NCI-H774 (cell line): ENCODE measurements around the gene PRKAR1B.

Experiments
- DNase-seq: peaks from one replicate; lab custom pipeline; 2025; lab: John Stamatoyannopoulos, UW

PRKAR1B gene

GRCh38 chr7:540997-541396 lies 186.1 kb downstream of the PRKAR1B start:
- DNase-seq = no peak

DNA sequence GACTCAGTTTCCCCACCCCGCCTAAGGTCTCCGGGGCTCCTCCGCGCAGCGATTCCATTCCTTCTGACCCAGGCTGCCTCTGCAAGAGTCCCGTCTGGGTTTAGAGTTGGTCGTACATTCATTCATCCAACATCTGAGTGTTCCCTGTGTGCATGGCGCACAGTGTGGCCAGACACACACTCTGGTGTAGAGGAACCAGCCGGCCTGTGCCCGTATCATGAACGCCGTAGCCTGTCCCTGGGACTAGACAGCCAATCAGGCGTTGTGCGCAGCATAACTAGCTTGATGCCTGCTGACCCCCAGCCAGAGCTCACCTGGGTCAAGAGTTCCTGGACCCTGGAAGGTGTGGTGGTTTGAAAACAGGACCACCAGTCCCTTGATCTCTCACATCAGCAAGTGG lies 186.5 kb downstream of the PRKAR1B start:
- DNase-seq = no peak

DNA sequence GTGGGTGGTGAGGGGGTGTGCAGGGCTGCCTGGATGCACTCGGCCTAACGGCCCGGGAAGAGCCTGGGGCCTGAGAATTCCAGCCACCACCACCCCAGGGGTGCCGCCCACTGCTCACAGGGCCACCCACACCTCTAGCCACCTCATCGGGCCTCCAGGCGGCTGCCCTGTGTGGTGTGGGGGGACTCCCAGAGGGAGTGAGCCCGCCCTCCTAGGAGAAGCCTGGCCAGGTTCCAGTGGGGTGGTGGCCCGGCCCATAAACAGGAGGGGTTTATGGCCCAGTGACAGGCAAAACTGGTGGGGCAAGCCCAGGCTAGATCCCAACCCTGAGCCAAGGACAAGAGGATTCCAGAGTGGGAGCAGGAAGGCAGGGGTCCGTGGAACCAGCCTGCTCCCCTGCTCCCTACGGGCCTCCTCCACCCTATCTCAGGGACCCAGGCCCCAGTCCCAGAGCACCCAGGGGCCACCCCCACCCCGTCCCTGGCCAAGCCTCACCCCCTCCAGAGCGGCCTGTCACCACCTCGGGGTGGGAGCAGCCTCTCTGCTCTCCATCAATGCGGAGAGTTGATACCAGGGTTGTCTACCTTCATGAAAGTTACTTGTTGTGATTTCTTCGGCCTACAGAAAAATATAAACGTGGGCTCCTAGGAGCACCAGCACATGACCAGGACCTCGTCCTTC lies 187.2 kb downstream of the PRKAR1B start:
- no peak for DNase-seq

DNA sequence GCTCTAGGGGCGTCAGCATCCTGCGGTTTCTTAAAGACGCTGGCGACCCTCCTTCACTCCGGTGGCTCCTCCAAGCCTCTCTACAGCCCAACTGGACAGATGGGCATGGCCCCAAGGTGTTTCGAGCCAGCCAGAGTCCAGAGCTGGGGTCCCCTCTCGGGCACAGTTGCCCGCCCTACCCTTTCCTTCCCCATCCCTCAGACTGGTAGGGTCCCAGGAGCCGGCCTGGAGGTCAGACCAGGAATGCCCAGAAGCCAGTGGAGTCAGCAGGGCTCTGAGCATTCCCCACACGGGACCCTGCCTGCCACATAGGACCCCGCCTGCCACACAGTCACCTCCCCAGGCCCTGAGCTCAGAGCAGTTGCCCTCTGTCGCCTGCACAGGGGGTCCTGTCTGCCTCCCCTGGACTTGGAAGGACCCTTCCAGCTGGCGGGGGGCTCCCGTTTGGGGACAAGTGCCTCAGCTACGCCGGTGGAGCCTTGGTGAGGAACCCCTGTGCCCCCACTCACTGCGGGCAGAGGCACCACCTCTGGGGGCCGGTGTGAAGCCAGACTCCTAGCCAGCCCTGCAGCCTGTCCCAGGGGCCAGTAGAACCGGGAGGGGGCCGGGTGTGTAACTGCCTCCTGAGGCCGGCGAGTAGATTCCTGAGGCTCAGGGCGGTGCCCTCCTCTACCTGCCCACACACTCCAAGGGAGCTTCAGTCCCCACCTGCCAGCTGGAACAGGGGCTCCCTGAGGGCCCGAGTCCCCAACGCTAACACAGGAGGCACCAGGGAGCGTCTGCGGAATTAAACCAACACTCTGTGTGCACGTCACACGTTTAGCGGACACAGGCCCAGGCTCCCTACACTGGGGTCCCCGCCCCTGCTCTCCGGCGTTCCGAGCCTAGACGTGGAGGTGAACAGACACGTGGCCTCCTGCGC lies 188.1 kb downstream of the PRKAR1B start:
- no peak for DNase-seq

DNA sequence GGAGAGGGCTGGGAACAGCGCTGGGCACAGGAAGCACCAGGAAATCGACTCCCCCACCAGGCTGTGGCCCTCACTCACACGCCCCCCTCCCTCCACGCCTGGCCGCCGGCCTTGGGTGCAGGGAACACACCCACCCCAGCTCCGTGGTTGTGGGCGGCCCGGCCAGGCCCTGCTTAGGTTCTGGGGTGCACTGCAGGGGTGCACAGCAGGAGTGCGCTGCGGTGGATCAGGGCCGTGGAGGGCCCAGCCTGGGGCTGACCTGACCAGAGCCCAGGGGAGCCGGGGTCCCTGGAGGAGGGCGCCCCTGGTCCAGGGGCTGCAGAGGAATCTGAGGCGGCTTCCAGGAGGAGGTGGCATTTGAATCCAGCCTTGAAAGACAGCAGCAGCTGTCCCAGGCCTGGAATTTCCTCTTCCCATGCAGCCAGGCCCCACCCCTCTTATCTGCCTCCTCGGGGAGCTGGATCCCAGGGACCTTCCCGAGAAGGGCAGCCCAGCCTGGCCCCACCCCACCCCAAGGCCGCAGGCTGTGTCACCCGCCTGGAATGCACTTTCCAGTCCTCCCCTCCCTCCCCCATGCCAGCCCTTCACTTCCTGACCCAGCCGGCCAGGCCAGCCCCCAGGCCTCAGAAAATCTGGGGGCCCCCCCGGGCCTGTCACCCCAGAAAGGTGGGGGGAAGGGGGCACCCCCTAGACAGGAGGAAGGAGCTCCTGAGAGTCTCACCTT lies 189.0 kb downstream of the PRKAR1B start:
- no peak for DNase-seq

DNA sequence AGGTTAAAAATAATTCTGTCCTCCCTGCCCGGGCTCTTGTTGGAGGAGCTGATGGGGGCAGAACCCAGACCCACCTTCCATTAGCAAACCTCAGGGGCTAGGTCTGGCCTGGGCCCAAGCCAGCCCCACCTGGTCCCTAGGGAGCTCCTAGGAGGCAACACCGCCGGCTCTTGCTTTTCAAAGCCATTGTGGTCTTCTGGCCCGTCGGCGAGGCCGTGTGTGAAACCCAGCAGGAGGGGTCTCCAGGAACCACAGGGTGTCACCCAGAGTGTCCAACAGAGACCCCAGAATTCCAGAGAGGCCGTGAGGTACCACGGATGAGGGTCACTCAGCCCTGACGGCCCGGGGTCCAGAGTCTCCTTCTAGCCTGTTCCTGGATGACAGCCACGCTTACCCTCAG lies 190.8 kb downstream of the PRKAR1B start:
- DNase-seq = no peak

- no peak for DNase-seq
These were observed 192.1 kb downstream of the PRKAR1B start for GRCh38 chr7:534959-535358.

GRCh38 chr7:534075-534474 lies 193.0 kb downstream of the PRKAR1B start:
- no peak for DNase-seq

DNA sequence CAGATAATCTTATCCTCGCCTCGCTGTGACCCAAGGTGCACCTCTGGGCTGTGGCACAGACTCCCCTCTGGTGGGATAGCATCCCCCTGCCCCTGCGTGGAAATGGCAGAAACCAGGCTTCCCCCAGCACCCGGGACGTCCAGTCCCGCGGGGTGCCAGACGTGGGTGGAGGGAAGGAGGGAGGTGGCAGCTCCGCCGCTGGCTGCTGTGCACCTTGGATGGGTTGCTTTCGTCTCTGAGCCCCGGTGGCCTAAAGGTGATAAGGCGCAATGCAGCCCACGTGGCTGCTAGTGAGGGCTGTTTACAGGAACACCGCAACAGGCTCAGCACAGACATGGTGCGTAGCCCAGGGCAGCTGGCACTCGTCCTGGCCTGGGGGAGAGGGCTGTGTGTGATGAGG lies 193.8 kb downstream of the PRKAR1B start:
- DNase-seq = no peak

DNA sequence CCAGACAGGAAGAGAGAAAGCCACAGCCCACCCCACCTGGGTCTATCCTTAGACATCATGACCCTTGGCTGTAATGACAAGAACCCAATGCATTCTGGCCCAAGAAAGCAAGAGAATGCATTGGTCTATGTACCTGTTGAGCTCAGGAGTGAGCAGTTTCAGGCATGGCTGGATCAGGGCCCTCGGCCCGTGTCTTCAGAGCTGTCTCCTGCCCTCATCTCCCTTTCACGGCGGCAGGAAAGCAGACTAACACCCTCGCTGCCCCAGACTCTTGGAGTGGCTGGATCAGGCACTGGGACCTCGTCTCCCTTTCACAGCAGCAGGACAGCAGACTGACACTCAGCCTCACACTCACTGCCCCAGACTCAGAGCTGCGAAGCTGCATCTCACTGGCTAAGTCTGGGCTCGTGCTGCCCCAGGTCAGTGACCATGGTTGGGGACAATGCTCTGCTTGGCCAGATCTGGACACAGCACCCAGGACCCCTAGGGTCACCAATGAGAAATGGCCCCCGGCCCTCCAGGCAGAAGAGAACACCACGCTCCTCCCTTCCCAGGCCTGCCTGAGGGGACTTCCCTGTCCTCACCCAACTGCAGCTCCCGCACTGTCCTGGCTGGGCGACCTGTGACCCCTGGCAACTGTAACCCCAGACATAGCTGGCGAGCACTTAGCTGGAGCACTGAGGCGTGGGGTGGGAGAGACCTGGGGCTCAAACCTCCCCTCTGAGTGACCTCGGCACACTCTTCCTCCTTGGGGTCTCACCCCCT lies 194.5 kb downstream of the PRKAR1B start:
- no peak for DNase-seq

- no peak for DNase-seq
These were observed 195.3 kb downstream of the PRKAR1B start for GRCh38 chr7:531777-532176.

DNA sequence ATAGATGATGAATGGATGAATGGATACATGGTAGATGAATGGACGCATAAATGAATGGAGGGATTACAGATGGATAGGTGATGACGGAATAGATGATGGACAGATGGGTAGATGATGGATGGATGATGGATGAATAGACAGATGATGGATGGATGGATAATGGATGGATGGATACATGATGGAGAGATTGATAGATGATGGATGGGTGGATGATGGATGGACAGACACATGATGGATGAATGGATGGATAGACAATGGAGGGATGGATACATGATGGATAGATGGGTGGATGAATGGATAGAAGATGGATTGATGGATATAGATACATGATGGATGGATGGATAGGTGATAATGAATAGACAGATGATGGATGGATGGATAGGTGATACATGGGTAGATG lies 198.6 kb downstream of the PRKAR1B start:
- DNase-seq = no peak

DNA sequence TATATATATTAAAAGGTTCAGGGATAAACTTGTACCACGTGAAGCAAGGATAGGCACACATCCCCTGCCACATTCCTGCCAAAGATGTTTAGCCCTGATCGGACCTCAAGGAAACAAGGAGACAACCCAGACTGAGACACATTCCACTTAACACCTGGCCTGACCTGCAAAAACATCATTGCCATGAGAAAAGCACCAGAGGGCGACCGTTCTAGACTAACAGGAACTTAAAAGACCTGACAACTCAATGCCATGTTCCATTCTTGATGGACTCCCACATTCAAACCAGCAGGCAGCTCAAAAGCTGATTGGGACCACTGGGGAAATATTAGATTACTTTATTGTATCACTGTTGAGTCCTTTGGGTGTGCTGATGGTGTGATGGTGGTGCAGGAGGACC lies 199.4 kb downstream of the PRKAR1B start:
- DNase-seq = no peak

DNA sequence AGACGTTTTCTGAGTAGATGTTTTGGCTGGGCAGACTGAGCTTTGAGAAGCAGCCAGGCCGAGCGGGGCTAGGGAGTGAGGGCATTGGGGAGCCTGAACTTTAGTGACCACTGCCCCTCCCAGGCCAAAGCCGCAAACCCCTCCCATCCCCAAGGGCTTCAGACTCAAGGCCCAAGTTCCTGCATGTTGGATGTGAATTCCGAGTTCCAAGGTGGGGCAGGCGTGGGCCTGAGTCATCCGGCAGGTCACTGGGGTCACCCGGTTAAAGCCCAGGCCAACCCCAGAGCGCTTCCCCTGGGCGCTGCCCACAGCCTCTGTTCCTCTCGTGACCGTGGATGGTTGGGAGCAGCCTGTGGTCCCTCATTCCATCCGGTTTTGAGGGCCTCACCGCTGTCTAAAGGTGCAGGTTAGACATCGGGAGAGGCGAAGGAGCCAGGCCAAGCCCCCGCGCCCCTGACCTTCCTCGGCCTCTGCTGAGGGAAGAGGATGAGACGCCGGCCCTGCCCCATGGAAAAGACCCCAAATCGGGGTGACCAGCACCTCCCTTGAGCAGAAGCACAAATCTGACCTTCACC lies 200.5 kb downstream of the PRKAR1B start:
- no peak for DNase-seq

- DNase-seq = no peak
These were observed 201.3 kb downstream of the PRKAR1B start for GRCh38 chr7:525740-526139.

DNA sequence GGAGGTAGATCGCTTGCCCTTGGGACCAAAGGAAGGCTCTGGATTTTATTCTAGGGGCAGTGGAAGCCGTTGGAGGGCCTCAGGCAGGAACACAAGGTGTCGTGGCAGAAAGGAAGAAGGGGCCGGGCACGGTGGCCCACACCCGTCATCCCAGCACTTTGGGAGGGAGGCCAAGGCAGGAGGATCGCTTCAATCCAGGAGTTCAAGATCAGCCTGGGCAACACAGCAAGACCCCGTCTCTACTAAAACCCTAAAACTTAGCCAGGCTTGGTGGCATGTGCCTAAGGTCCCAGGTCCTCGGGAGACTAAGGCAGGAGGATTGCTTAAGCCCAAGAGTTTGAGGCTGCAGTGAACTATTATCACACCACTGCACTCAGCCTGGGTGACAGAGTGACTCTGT lies 202.3 kb downstream of the PRKAR1B start:
- DNase-seq = no peak

GRCh38 chr7:523347-524336 lies 203.4 kb downstream of the PRKAR1B start:
- no peak for DNase-seq

DNA sequence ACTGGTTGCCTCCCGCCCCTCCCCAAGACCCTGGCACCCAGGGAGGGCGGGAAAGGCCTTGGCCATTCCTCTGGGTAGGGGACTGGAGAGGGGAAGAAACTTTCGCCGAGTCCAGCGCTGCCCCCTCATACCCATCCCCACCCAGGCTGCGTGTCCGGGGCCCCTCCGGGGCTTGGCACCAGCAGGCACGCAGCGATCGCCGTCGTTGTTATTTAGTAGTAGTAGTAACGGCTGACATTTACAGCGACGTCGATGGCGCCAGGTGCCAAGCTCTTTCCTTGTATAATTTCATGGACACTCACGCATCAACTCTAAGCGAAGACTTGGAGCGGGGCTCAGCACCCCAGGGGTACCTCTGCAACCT lies 204.1 kb downstream of the PRKAR1B start:
- no peak for DNase-seq

GRCh38 chr7:522071-522950 lies 204.8 kb downstream of the PRKAR1B start:
- DNase-seq = no peak
